GM19043 (cell line): ENCODE data around the gene LAMA5.

ENCODE experiments used
- ATAC-seq: cut with Tn5 transposase; IDR thresholded peaks from one replicate; pipeline ENCODE4 v1.9.1; 2021; ENCODE audit warnings: low read depth; ENCODE audit not compliant: unreplicated experiment

LAMA5 gene

DNA sequence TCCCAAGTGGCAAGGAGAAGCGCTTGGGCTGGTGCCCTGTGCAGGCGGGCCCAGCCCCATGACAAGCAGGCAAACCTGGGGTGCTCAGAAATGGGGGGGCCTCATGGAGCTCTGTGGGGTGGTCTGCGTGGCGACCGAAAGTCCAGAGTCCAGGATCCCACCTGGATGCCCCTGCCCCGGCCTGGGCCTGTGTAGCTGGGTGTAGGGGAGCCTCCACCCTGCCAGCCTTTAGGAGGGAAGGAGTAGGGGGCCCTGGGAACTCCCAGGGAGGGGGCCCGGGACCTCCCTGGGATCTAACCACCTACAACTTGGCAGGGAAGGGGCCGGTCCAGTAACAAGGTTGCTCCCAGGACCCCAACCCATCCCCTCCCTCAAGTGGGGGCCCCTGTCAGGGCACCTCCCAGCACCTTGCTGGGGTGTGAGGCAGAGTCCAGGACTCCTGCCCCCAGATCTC lies 4.5 kb upstream of the LAMA5 start:
- no peak for ATAC-seq

DNA sequence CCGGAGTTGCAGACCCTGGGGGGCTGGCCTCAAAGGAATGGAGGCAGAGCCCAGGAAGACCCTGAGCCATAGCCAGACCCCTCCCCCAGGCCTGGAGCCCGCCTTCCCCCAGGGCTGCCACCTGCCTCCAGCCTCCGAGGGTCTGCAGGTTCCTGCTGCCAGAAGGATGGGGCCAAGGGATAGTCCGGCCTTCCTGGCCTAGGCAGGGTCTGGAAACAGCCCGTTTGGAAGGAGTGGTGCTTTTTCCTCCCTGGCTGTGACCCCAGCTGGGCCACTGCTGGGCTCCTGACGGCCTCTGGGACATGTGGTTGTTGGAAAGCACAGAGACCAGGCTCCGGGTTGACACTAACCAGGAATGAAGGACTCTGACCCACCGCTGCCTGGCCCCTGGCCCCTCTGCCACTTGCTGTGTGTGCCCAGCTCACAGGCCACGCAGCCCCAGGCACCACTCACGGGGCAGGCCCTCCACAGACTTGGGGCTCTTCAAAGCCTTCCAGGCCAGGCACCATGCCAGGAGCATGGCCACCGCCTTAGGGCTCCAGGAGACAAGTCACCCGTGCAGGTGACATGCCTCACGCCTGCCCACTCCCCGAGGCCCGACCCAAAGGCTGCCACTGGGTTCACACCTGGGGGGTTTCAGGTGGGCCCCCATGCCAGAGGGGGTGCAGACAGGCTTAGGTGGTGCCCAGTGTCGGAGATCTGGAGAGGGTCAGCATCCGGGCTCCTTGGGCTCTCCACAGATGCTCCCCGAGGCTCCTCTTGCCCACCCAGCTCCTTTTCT lies 3.9 kb upstream of the LAMA5 start:
- ATAC-seq, result no peak

DNA sequence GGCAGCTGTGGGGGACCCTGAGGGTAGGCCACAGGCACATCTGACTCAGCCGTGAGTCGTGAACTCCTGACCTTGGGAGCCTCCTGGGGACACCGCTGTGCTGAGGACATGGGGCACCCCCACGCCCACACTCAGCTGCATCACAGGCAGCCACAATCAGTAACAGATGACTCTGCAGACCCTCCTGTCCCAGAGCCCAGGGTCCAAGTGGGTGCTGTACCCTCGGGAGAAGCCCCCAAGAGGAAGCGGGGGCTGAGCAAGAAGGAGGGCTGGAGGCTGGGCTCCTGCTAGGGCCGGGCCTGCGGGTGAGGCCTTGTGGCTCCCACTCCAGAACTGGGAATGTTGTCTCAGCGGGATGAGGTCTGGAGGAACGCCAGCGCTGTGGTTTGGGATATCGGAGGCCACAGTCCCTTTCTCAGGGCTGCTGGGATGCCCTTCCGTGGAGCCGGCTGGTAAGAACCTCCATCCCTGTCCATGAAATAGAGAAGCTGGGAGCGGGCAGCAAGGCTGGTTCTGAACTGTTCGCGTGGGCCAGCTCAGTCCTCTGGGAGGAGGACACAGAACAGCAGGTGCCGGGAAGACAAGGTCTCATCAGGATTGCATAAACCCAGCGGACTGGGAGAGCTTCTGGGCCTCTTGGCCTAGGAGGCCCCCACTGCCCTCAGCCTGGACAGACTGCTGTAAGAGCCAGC lies 3.1 kb upstream of the LAMA5 start:
- no peak for ATAC-seq

DNA sequence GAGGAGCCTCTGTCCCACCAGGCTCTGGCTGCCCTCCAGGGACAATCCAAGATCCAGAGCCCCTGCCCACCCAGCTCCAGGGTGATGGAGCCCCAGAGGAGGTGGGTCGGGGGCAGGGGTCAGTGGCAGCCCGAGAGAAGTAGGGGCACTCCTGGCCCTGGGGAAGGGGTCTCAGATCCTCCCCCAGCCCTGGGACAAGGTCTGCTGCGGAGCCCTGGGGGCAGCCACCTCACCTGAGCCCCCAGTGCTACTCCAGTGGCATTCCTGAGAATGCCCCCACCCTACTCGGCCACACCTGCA lies 2.7 kb upstream of the LAMA5 start:
- no peak for ATAC-seq

DNA sequence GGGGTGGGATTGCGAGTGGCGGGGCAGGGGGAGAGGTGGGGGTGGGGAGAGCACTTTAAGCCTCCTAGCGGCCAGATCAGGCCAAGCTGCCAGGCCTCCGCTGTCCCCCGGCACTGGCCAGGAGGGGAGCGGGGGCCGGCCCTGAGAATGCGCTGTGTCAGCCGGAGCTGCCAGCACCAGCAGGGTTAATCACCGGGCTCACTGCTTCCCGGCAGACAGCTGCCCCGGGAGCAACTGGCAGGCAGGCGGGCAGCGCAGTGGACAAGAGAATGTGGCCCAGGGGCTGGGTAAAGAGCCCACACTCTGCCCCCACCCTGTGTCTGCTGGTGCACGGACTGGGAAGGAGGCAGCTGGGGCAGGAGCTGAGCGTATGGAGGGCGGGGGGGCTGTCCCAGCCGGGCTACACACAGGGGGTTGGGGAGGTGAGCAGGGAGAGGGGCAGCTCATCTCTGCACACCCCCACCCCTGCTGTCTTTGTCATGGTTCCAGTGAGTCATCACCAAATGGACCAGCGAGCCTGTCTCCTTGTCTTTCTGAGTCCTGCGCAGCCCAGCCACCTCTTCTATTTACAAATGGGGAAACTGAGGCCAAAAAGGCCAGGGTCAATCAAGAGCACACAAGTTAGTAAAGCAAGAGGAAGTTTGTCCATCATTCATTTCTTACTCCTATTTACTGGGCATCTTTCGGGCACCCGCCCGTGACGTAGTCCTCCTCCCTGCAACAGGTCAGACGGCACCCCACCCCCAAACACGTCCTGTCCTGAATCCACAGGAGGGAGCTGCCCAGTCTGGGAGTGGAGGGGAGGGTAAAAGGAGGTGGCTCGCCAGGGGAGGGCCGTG lies 2.1 kb upstream of the LAMA5 start:
- no peak for ATAC-seq

DNA sequence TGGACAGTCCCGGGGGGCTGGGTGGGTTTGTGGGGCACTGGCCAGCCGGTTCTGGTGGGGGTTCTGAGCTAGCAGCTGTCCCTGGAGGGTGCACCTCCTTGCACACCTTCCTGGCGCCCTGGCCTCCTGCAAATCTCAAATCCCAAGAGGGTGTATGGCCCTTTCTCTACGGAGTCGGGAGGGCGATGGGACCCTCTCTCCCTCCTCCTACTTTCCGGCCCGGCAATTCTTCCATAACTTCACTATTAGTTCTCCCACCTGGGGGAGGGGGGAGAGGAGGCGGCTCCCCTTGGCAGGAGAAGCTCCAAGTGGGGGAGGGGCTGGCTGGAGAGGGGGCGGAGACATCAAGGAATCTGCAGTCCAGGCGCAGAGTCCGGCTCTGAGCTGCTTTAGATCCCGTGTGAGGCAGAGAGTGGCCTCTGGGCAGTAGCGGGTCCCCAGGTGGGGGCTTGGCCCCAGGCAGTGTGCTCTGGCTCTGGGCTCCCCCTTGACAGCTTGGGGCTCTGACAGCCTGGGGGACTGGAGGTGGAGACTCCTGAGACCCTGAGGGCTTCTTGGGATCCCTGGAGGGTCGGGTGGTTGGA lies 1.4 kb upstream of the LAMA5 start:
- no peak for ATAC-seq

DNA sequence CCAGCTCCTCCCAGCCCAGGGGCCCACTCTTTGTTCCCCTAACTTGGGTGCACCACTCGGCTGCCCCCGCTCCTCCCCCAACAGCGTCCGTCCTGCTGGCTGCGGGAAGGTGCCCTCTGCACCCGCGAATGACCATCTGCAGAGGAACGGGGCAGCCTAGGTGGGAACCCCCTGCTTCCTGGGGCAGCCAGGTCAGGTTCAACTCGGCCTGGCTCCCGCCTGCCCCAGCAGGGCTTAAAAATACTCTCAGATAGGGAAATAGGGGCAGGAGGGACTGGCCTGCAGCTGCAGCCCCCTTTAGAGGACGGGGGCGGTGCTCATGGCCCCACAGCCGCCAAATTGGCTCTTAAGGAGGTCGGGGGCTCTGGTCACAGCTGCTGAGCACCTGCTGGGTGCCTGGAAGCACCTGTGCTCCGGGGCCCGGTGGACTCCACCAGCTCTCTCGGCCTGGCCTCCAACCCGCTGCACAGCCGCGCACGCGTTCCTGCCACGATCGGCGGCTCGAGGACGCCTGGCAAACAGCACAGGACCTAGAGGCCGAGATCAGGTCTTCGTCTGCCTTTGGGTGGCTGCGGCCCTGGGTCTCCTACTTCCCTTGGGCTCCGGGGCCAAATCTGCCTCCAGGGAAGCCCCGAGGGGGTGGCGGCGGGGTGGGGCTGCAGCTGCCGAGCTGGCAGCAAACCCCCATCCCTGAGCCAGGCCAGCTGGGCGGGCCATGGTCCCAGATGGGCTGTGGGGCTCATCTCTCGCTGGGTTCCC lies 700 bp upstream of the LAMA5 start:
- no peak for ATAC-seq

DNA sequence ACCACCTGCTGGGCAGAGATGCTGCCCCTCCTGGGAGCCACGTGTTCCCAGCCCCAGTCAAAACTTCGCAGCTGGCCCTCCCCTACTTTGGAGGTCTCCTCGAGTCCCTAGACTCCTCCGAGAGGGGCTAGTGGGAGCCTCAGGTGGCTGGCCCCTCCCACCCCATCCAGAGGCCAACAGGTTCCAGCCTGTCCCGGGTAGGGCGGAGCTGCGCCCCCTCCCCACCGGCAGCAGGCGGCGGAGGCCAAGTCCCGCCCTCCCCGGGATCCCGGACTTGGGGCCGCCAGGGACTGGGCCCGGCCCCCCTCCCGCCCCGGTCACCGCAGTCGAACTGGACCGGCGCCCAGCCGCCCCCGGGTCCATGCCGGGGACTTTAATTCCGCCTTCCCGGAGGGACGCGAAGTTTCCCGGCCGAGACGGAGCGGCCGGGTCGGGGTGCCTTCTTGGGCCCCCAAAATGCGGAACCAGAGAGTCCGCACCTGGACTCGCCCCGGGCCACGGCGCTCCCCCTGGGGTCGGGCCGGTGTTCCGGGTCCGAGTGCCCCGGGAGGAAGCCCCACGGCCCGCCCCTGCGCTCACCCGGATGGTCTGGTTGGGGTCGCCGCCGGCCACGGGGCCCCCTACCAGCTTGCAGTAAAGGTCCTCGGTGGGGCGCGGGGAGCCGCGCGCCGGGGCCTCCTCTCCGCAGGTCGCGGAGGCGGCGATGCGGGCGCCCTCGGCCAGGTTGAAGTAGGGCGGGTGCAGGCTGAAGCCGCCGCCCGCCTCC lies 559 bp downstream of the LAMA5 start:
- ATAC-seq, result no peak

DNA sequence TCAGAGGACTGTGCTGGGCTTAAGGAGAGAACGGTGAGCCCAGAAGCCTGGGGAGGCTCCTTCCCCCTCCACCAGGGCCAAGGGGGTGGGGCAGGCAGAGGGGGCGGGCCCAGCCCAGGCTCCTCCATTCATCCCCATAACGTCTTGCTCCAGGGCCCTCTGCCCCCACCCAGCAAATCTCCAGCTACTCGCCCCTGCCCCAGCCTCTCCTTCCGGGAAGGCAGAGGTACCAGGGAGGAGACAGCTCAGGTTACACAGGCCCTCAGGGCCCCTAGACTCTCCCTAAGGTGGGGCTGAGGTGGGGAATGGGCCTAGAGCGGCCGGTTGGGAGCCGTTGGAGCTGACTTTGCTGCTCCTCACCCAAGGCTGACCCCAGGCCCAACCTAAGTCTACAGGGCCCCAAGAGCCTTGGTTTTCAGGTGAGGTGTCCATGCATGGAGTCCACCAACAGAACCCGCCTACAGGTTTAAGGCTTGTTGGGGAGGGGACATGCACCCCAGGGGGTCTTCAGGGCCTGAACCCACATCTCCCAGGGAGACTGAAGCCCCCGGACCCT lies 1.2 kb downstream of the LAMA5 start:
- ATAC-seq, result no peak

DNA sequence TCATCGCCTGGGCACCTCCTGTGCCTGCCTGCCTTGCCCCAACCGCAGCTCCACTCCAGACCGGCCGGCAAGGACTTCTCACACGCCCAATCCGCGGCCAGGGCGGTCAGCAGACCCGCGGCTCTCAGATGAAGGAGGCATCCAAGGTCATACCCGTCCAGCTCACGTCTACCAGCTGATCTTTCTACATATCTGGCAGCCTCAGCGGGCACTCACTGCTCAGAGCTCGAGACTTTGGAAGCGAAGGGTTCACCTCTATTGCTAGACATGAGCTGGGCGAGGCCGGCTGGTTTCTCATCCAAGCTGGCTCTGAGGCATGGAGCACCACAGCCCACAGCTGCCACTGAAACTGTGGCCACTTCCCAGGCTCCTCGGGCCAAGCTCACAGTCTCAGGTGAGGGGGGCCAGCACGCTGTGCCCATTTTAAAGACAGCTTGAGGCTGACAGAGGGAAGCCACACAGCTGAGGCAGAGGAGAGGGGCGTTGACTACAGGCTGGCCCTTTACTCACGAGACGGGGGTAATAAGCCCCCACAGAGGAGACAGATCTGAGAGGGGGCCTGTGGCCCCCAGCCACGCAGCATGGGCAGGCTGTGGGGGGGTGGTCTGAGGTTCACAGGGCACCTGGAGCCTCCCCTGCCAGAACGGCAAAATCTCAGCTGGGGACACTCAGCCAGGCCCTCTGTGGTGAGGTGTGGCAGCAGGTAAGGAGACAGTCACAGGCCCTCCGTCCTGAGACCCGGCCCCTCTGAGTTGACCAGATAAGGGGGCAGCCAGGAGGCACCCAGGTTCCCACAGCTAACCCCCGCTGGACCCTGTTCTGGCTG lies 2.0 kb downstream of the LAMA5 start:
- no peak for ATAC-seq

DNA sequence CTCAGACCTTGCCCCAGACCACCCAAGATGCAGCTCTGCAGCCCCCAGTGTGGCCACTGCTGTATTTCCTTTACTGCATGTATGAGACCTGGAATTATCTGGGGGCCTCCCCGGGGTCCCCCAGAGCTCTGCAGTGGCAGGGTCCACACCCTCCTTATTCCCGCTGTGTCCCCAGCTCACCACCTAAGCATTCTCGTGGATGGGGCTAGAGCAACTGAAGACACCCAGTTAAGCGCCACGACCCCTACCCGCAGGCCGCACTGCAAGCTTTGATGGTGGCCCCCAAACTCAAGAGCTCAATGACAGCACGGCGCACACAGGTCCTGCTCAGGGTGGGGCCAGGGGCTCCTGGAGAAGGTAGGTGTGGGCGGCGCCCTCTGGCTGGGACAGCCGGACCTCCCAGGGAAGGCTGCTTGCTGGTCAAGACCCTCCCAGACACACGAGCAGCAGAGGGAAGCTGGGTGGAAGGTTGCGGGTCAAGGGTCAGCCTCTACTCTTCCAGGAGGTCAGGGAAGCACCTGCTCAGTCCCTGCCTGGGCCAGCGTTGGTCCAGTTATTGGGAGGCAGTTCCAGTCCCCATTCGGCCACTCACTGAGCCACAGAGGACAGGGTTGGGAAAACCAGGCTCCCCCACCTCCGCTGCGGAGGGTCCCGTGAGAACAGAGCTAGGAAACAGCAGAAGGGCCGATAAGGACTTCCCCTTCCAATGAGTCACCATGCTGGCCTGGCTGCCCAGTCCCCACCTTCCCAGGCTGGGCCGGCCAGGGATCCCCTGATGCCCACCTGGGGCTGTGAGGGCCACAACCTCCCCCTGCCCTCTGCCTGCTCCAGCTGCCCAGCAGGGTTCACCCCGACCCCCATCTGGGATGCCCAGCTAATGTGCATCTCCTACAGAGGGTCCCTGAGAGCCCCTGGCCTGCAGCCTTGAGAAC lies 2.9 kb downstream of the LAMA5 start:
- ATAC-seq, result no peak

DNA sequence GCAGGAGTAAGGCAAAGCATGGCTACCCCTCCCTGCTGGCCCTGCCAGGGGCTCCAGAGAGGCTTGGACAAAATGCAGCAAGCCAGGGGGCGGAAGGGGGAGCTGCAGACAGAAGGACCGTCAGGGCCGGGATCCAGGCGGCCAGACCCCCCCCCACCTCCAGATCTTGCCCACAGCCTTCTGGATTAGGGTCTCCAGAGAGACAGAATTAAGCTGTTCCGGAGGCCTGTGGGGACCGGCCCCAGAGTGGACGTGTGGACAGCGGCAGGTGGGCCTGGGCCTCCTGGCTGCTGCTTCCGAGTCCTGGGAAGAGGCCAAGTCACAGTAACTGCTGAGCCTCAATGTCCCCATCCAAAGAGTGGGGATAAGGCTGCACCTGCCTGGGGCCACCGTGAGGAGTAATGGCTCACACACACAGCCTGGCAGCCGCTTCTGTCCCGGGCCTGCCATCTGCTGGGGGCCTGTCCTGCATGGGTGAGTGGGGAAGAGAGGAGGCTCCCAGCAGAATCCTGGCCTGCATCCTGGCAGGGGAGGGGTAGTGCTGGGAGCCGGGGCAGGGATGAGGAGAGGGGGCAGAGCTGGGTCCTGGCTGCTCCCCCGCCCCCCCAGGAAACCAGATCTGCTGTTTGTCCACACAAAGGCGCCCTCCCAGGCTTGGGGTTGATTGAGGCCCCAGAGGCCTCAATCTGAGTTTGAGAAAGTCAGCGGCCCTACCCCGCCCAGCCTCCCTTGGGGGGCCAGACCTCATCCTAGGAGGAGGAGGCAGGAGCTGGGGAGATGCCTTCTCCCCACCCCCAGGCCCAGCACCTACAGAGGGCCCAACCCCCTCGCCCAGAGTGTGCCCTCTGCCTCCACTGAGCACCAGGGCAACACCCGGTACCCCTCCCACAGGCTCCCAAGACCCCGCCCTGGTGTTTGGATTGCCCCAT lies 3.9 kb downstream of the LAMA5 start:
- no peak for ATAC-seq

DNA sequence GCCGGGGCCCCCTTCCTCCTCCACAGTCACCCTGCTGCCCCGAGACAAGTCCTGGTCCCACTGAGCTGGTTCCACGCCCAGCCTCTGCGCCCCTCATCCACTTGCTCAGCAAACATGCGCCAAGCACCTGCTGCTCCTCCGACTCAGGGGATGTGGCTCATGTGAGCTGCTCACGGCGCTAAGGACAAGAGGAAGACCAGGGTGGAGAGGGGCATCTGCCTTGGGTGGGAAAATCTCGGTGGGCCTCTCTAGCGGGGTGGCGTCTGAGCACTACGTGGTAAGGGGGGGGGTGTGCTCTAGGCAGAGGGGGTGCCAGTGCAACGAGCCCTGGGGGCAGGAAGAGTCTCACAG lies 4.5 kb downstream of the LAMA5 start:
- no peak for ATAC-seq

DNA sequence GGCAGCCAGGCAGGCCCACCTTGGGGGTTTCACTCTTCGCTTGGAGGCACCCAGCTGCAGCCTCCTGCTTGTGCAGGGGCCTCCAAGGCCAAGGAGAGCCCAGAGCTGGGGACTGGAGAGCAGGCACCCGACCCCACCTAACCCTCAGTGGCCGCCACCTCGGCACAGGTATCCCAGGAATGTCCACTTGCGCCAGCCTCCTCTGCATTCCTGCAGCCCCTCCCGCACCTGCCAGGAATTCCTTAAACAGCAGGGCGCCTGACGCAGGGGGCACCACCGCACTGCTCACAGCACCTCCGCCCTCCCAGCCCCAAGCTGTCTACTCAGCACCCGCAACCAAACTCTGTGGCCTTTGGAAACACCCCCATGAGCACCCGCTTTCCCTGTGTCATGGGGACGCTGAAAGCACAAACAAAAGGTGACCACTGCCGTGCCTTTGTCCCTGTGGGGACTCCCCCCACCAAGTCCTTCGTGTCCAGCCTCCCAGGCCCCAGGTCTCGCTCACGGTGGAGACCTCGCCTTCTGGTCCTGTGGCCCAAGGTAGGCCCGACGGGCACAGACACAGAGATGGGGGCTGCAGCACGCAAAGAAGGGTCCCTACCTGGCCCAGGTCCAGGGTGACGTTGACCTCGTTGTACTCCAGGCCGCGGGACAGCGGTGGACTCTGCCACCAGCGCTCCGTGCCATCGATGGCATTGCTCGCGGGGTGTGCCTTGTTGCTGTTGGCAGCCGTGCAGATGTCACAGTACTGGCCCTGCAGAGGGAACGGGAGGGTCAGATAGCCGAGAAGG lies 5.1 kb downstream of the LAMA5 start:
- ATAC-seq, result no peak

DNA sequence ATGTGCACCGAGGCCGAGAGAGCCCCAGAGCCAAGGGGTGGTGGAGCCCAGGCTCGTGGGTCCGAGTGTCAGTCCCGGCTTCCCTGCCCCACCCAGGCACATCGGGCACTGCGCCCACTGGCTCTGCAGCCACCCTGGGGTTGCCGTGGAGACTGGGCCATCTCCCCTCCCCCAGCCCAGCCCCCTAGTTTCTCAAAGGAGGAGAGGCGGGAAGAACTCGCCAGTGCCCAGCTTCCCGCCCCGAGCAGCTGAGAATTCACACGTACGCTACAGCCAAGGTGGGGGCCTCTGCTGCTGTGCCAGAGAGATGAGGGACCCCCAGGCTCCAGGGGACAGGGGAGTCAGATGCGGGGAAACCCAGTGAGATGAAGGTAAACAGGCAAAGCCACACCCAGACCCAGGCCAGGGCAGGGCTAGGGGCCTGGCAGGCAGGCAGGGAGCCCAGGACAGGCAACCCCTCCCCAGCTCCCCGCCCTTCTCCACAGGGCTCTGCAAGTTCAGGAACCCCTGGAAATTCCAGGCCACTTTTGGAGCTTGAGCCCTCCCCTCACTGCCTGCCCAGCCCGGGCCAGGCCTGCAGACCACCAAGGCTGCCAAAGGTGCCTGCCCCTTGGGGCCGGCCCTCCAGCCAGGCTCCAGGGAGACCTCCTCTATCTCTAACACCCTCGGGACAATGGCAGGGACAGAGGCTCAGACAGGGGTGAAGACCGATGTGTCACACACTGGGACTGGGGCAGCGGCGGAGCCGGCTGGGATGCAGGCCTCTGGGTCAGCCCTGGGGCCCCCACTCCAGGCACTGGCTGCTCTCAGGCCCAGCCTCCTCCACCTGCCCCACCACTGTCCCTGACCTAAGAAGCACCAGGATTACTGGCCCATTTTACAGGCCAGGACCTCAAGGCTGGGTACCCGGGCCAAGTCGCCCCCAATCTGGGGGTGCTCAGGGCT lies 6.0 kb downstream of the LAMA5 start:
- ATAC-seq, result no peak
